ENCODE data around the gene ZNF473.

The ZNF473 gene

DNA sequence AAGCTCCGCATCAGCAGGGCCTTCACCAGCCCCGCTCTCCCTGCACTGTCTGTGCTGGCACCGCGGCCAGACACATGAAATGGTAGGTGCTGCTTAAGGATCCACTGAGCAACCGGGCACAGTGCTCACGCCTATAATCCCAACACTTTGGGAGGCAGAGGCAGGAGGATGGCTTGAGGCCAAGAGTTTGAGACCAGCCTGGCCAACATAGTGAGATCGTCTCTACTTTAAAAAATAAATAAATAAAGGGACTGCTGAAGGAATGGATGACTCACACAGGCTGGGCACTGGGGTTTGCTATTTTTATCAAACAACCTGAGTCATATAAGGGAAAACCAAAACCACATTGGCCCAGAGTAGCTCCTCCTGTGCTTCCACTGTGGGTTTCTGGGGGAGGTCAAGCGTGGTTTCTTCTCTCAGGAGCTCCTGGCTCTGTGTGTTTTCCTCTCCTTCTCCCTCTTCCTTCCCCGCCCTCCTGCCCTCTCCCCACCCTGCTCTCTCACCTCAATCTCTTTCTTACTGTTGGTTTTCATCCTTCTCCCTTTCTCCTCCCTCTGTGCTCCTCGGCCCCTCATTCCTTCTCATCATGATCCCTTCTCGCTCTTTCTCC is 21.9 kb upstream of the ZNF473 start:
- no peak for FAIRE-seq

DNA sequence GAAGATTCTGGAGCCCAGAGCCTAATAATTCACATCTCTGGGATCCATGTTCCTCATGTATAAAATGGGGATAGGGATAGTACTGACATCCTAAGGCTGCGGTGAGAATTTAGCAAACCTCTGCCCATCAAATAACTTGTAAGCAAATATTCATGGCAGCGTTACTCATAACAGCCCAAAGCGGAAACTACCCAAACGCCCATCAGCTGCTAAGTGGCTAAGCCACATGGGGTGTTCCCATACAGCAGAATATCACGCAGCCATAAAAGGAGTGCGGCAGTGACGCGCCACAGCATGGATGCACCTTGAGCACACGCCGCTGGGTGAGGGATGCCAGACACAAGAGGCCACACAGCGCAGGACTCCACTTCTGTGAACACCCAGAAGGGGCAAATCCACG is 20.4 kb upstream of the ZNF473 start:
- FAIRE-seq, result no peak

GRCh38 chr19:50007170-50007569 is 18.6 kb upstream of the ZNF473 start:
- FAIRE-seq, result no peak

GRCh38 chr19:50007947-50008346 is 17.9 kb upstream of the ZNF473 start:
- FAIRE-seq, result no peak

- FAIRE-seq, result no peak
Measured at GRCh38 chr19:50008532-50008931, 17.3 kb upstream of the ZNF473 start.

DNA sequence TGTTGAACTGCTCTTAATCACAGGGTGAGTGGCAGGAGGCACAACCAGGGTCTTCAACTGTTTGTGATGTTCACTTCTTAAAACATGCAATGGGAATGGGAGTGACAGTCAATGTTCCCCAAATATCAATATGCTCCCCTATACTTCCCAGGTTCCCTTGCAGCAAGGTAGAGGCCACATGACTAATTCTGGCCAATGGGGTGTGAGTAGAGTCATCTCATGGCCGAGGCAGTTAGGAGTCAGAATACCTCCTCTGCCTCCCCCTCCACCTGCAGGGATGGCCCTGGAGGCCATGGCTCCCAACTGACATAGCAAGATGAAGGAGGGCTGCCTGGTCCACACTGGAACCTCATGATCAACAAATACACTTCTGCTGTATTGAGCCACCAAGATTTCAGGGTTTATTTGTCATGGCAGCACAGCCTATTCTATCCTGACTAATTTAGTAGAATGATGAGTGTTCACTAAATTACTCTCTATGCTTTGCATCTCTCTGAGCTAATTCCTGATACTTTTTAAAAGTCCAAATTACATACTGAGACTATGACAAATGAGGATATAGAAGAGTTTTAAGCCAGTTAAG is 9.5 kb upstream of the ZNF473 start:
- FAIRE-seq, result no peak

GRCh38 chr19:50020481-50020880 is 5.3 kb upstream of the ZNF473 start:
- FAIRE-seq, result no peak

GRCh38 chr19:50022823-50023222 is 3.0 kb upstream of the ZNF473 start:
- no peak for FAIRE-seq

- no peak for FAIRE-seq
Measured at GRCh38 chr19:50024719-50025021, 1.1 kb upstream of the ZNF473 start.

DNA sequence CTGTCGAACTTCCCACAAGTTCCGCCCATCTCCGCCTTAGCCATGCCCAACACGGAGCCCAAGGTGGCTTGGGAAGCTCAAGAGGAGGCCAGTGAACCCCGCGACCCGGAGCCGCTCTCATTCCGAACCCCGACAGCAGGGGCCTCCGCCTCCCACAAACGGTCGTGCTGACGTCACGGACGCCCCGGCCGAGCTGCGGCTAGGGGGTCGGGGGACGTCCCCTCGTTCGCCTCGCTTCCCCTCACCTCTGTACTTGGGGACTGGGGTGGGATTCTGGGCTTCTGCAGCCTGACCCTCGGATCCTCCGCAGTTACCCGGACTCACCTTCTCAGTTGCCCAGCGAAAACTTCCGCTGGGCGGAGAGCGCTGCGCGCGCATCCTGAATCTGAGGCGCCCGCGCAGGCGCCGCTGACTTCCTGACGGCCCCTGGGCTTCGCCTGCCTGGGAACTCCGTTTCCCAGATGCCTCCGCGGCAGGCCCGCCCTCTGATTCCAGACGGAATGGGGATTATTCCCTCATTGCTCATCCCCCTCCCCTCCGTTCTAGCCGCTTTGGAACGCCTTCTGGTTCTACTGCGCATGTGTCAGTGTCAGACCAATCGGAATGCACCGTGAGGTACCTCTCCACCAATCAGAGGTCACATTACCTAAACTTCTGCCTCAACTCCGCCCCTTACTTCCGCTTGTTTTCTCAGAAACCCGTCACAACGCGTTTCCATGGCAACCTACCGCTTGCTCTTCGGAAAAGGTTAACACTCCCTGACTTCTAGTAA is 597 bp upstream of the ZNF473 start, which contains the start of gene VRK3:
VRK3 (minus strand) TSS at position 351 of the 772 bp plus-strand sequence. CDS start 9,210 bp downstream, outside the sequence.
- FAIRE-seq, result peak; percentile 98

GRCh38 chr19:50026550-50026906 is 723 bp downstream of the ZNF473 start:
- no peak for FAIRE-seq

DNA sequence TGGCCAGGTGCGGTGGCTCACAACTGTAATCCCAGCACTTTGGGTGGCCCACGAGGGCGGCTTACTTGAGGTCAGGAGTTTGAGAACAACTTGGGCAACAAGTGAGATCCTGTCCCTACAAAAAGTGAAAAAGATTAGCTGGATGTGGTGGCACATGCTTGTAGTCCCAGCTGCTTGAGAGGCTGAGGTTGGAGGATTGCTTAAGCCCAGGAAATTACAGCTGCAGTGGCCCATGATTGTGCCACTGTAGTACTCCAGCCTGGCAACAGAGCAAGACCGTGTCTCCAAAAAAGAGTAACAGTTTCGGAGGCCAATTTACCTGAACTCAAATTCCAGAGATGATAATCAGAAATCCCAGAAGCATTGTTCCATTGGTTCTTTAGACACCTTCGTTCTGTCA is 4.4 kb downstream of the ZNF473 start:
- no peak for FAIRE-seq

GRCh38 chr19:50030937-50031336 is 5.1 kb downstream of the ZNF473 start:
- FAIRE-seq, result no peak

GRCh38 chr19:50036908-50037307 is 11.1 kb downstream of the ZNF473 start:
- FAIRE-seq, result no peak

GRCh38 chr19:50039968-50040367 is 14.2 kb downstream of the ZNF473 start:
- FAIRE-seq, result no peak

DNA sequence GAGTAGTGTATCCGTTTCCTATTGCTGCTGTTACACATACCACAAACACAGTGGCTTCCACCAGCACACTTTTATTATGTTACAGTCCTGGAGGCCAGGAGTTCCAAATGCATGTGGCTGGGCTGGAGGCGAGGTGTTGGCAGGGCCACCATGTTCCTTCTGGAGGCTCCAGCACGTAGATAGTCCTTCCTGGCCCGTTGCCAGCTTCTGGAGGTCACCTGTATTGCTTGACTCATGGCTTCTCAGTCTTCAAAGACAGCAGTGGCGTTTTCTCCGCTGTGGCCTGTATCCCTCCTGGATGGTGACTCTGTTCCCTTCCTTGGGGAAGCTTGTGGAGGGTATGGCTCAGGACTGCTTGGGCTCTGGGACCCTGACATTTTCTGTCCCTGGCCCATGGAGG is 15.2 kb downstream of the ZNF473 start:
- FAIRE-seq, result no peak

DNA sequence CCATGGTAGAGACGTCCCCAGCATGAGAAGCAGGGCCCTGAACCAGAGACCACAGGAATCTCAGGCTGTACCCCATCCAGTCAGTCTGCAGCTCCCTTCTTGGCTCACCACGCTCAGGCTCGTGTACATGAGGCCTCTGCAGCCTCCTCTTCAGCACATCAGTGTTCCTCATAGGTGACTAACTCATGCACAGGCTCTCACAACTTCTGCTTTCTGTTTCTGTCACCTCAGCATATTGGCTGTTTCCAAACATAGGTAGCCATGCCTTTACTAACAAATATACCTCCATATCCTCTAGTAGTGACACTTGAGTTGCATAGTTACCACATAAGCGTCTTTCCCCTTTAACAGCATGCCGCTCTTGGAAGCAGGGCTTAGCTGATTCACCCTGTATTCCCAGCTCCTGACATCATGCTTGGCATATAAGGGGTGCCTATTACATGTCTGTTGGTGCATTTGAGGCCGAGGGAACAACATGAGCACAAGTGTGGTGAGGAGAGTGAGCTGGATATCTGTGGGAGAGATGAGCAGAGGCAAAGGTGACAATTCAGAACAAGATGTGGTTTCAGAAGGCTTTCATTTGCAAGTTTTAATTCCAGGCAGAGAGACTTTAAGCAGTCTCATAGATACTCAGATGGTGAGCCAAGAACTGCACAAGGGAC is 16.7 kb downstream of the ZNF473 start:
- FAIRE-seq, result no peak

GRCh38 chr19:50043967-50044366 is 18.2 kb downstream of the ZNF473 start:
- FAIRE-seq, result no peak

DNA sequence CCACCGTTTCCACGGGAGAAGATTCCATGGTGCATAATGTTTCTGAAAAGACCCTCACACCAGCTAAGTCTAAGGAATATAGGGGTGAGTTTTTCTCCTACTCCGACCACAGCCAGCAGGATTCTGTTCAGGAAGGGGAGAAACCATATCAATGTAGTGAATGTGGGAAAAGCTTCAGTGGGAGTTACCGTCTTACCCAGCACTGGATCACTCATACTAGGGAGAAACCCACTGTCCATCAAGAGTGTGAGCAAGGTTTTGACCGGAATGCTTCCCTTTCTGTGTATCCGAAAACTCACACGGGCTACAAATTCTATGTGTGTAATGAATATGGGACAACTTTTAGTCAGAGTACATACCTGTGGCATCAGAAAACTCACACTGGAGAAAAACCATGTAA is 19.1 kb downstream of the ZNF473 start:
- FAIRE-seq, result no peak

- no peak for FAIRE-seq
Measured at GRCh38 chr19:50046649-50047503, 21.1 kb downstream of the ZNF473 start.

GRCh38 chr19:50047671-50048070 is 21.9 kb downstream of the ZNF473 start:
- no peak for FAIRE-seq

- FAIRE-seq, result no peak
Measured at GRCh38 chr19:50050406-50051227, 24.8 kb downstream of the ZNF473 start.
